Caco-2 (cell line): ENCODE measurements around the gene SAFB. TPM values are rescaled to one million over a fixed set of nuclear protein-coding genes. Genes with fewer than 3 reads are reported as not detected.

Experiments
- BruUV-seq: library from RNA; stranded (reverse); fragments of 400-500 nt; replicated peaks from 2 replicates; lab custom pipeline; 2021; lab: Mats Ljungman, UMichigan
- CTCF ChIA-PET: fragments of 300-600 bp; sonication (Branson Sonifier 250); formaldehyde crosslinking; loops from one replicate; lab custom pipeline; 2022; ENCODE audit warnings: antibody characterized with exemption; lab: Charles Lee
- POLR2A ChIA-PET: fragments of 300-600 bp; sonication (Branson Sonifier 250); formaldehyde crosslinking; loops from one replicate; lab custom pipeline; 2022; ENCODE audit warnings: antibody characterized with exemption; lab: Charles Lee
- DNase-seq, 2 experiments: peaks; one replicate each; pipeline versions ENCODE4 v3.0.0 to v3.0.0-alpha.2; 2020 to 2022
- H3K27me3 ChIP-seq: replicated peaks from 2 replicates; pipeline ENCODE4 v1.6.0; 2011; ENCODE audit warnings: low read length; ENCODE audit not compliant: control insufficient read depth, insufficient read depth
- H3K36me3 ChIP-seq: 2 replicates; pipeline ENCODE4 v1.5.1; 2011; ENCODE audit warnings: low read length; ENCODE audit not compliant: control insufficient read depth, insufficient read depth
- H3K4me1 ChIP-seq: fragments of 250-450 bp; sonication (Bioruptor Pico); 2 replicates; pipeline ENCODE4 v1.5.1; 2020; ENCODE audit warnings: mild to moderate bottlenecking
- H3K4me3 ChIP-seq: 2 replicates; pipeline ENCODE4 v1.5.1; 2011; ENCODE audit warnings: low read depth, mild to moderate bottlenecking, control low read depth, low read length
- H3K9me3 ChIP-seq: fragments of 250-450 bp; sonication (Bioruptor Pico); 2 replicates; pipeline ENCODE4 v1.5.1; 2020; ENCODE audit warnings: mild to moderate bottlenecking, moderate library complexity
- H3K27ac Mint-ChIP-seq: one replicate; pipeline ENCODE4 v1.8.0; 2022; ENCODE audit warnings: mixed read lengths; ENCODE audit not compliant: unreplicated experiment
- H3K27me3 Mint-ChIP-seq: one replicate; pipeline ENCODE4 v1.8.0; 2022; ENCODE audit warnings: mixed read lengths; ENCODE audit not compliant: insufficient read depth, unreplicated experiment
- H3K36me3 Mint-ChIP-seq: one replicate; pipeline ENCODE4 v1.8.0; 2022; ENCODE audit warnings: mild to moderate bottlenecking, mixed read lengths; ENCODE audit not compliant: insufficient read depth, unreplicated experiment
- H3K4me1 Mint-ChIP-seq: one replicate; pipeline ENCODE4 v1.8.0; 2022; ENCODE audit warnings: low read depth, mixed read lengths; ENCODE audit not compliant: unreplicated experiment
- H3K4me3 Mint-ChIP-seq: one replicate; pipeline ENCODE4 v1.8.0; 2022; ENCODE audit warnings: mild to moderate bottlenecking, moderate library complexity, mixed read lengths; ENCODE audit not compliant: unreplicated experiment
- H3K9me3 Mint-ChIP-seq: one replicate; pipeline ENCODE4 v1.8.0; 2022; ENCODE audit warnings: mixed read lengths; ENCODE audit not compliant: unreplicated experiment
- CTCF ChIP-seq, 2 experiments: fragments of 200-600 bp in 1 of 2; IDR thresholded peaks; 1 replicate in 1 of 2; 2 replicates in 1 of 2; pipeline versions ENCODE4 v1.5.1 to v1.8.0; 2011 to 2022; ENCODE audit warnings: antibody characterized with exemption in 1 of 2, control low read depth in 1 of 2, inconsistent platforms in 1 of 2, low read depth in 1 of 2, low read length in 1 of 2, mild to moderate bottlenecking in 1 of 2, moderate library complexity in 1 of 2; ENCODE audit not compliant: insufficient read depth in 1 of 2, severe bottlenecking in 1 of 2, unreplicated experiment in 1 of 2
- intact Hi-C: fragments of 100-400 bp; cut with micrococcal nuclease; formaldehyde crosslinking; loops from one replicate; pipeline ENCODE4 v1.10.0; 2022; ENCODE audit not compliant: unreplicated experiment
- total RNA-seq: library from RNA; stranded (reverse); gene quantifications from 2 replicates; pipeline ENCODE4 v1.2.3, GENCODE V29; 2022

Gene SAFB
- total RNA-seq, 1 experiment from 2014 or later = 120 TPM

- H3K27me3 ChIP-seq = no peaks in the 10 kb centered on the region
- ChIA-PET POLR2A (interaction anchor here (1.3 kb wide), 1 partner anchor 8 kb away, joined by 3 read pairs; no protein-coding TSS in a partner anchor), CTCF (no interaction called here)
- peaks cover 5% of the 10 kb centered on the region for H3K36me3 ChIP-seq
- Mint-ChIP-seq H3K27me3 (no peaks in the 10 kb centered on the region), H3K4me3 (no peak overlapping the region), H3K4me1 (peaks cover 30% of the 10 kb centered on the region), H3K36me3 (peaks cover 75% of the 10 kb centered on the region), H3K27ac (no peak overlapping the region), H3K9me3 (no peaks in the 10 kb centered on the region)
- no peak overlapping the region for H3K4me3 ChIP-seq
- DNase-seq = no peak
- no peak for TF ChIP-seq CTCF (IDR thresholded peaks at IDR 0.05; ENCODE audit: insufficient read depth in 1 of 2, low read depth in 1 of 2, low read length in 1 of 2, severe bottlenecking in 1 of 2, unreplicated experiment in 1 of 2)
- no TSS peak for BruUV-seq
- 0 out of 2 replicates have a peak, but pooled peaks cover 3% of the 10 kb centered on the region for H3K4me1 ChIP-seq
- H3K9me3 ChIP-seq = no peaks in the 10 kb centered on the region
- intact Hi-C loops = no loop called here
Observed at GRCh38 chr19:5627395-5627904, 4.6 kb downstream of the SAFB start.

- Mint-ChIP-seq H3K4me3 (no peak overlapping the region), H3K4me1 (peaks cover 35% of the 10 kb centered on the region), H3K36me3 (peaks cover 73% of the 10 kb centered on the region), H3K27ac (no peak overlapping the region), H3K9me3 (no peaks in the 10 kb centered on the region), H3K27me3 (no peaks in the 10 kb centered on the region)
- Histone ChIP-seq H3K27me3 (no peaks in the 10 kb centered on the region), H3K36me3 (peaks cover 5% of the 10 kb centered on the region), H3K4me3 (no peak overlapping the region), H3K9me3 (no peaks in the 10 kb centered on the region), H3K4me1 (0 out of 2 replicates have a peak, but pooled peaks cover 3% of the 10 kb centered on the region)
- ChIA-PET POLR2A (no interaction called here), CTCF (no interaction called here)
- no peak for TF ChIP-seq CTCF (IDR thresholded peaks at IDR 0.05; ENCODE audit: insufficient read depth in 1 of 2, low read depth in 1 of 2, low read length in 1 of 2, severe bottlenecking in 1 of 2, unreplicated experiment in 1 of 2)
- no peak for DNase-seq
- BruUV-seq = no TSS peak
- intact Hi-C loops = no loop called here
Observed at GRCh38 chr19:5628461-5628860, 5.6 kb downstream of the SAFB start.

- no peak overlapping the region for H3K27ac Mint-ChIP-seq
- CTCF ChIA-PET = no interaction called here
Observed at GRCh38 chr19:5628919-5629481, 6.1 kb downstream of the SAFB start.

More at GRCh38 chr19:5628919-5629481, 6.1 kb downstream of the SAFB start:
- DNase-seq = no peak
- H3K27me3 Mint-ChIP-seq = no peaks in the 10 kb centered on the region
- no TSS peak for BruUV-seq
- no peak overlapping the region for H3K4me3 Mint-ChIP-seq
- intact Hi-C loops = no loop called here
- Histone ChIP-seq H3K9me3 (no peaks in the 10 kb centered on the region), H3K4me3 (no peak overlapping the region), H3K27me3 (no peaks in the 10 kb centered on the region), H3K4me1 (0 out of 2 replicates have a peak, but pooled peaks cover 3% of the 10 kb centered on the region), H3K36me3 (peaks cover 5% of the 10 kb centered on the region)
- H3K9me3 Mint-ChIP-seq = no peaks in the 10 kb centered on the region
- POLR2A ChIA-PET = no interaction called here
- no peak for TF ChIP-seq CTCF (IDR thresholded peaks at IDR 0.05; ENCODE audit: insufficient read depth in 1 of 2, low read depth in 1 of 2, low read length in 1 of 2, severe bottlenecking in 1 of 2, unreplicated experiment in 1 of 2)
- H3K36me3 Mint-ChIP-seq = peaks cover 73% of the 10 kb centered on the region
- H3K4me1 Mint-ChIP-seq = peaks cover 35% of the 10 kb centered on the region
